HG03095 (cell line): Measurements from ENCODE around the gene CYTH3.

Experiments used
- ATAC-seq: cut with Tn5 transposase; IDR thresholded peaks from one replicate; pipeline ENCODE4 v1.9.1; 2021; ENCODE audit warnings: moderate library complexity; ENCODE audit not compliant: unreplicated experiment

Gene CYTH3

GRCh38 chr7:6168477-6168868 is 104.0 kb downstream of the CYTH3 start:
- ATAC-seq: no peak

GRCh38 chr7:6167587-6168476 is 104.6 kb downstream of the CYTH3 start:
- no peak for ATAC-seq

- ATAC-seq: no peak
These were observed 105.3 kb downstream of the CYTH3 start for GRCh38 chr7:6167004-6167551.

- no peak for ATAC-seq
These were observed 106.0 kb downstream of the CYTH3 start for GRCh38 chr7:6166443-6166891.

- ATAC-seq: no peak
These were observed 106.7 kb downstream of the CYTH3 start for GRCh38 chr7:6165521-6166320.

GRCh38 chr7:6165075-6165474 is 107.3 kb downstream of the CYTH3 start:
- no peak for ATAC-seq

- no peak for ATAC-seq
These were observed 107.9 kb downstream of the CYTH3 start for GRCh38 chr7:6164491-6164890.

GRCh38 chr7:6164010-6164409 is 108.4 kb downstream of the CYTH3 start:
- no peak for ATAC-seq

- ATAC-seq: no peak
These were observed 109.0 kb downstream of the CYTH3 start for GRCh38 chr7:6163402-6163801.

GRCh38 chr7:6162650-6163366 is 109.6 kb downstream of the CYTH3 start:
- no peak for ATAC-seq

GRCh38 chr7:6162331-6162620 is 110.1 kb downstream of the CYTH3 start:
- ATAC-seq: no peak

GRCh38 chr7:6161463-6162330 is 110.7 kb downstream of the CYTH3 start:
- no peak for ATAC-seq

- ATAC-seq: no peak
These were observed 112.2 kb downstream of the CYTH3 start for GRCh38 chr7:6160191-6160623.

GRCh38 chr7:6159524-6160031 is 112.8 kb downstream of the CYTH3 start:
- ATAC-seq: no peak

- no peak for ATAC-seq
These were observed 113.3 kb downstream of the CYTH3 start for GRCh38 chr7:6159097-6159483.

GRCh38 chr7:6158424-6159096 is 113.9 kb downstream of the CYTH3 start:
- no peak for ATAC-seq

GRCh38 chr7:6157685-6158423 is 114.6 kb downstream of the CYTH3 start:
- no peak for ATAC-seq

GRCh38 chr7:6156734-6157133 is 115.7 kb downstream of the CYTH3 start:
- no peak for ATAC-seq

- no peak for ATAC-seq
These were observed 116.8 kb downstream of the CYTH3 start for GRCh38 chr7:6155596-6155995.
